Activated effector memory CD4-positive, alpha-beta T cell treated with anti-CD3 and anti-CD28 coated beads, Interleukin-2, amount 50 U/mL, for 16 hours (primary cell): ENCODE results near the gene NUDT6.

Source experiments
- DNase-seq: peaks from one replicate; pipeline ENCODE4 v3.0.0-alpha.2; 2020

The NUDT6 gene

DNA sequence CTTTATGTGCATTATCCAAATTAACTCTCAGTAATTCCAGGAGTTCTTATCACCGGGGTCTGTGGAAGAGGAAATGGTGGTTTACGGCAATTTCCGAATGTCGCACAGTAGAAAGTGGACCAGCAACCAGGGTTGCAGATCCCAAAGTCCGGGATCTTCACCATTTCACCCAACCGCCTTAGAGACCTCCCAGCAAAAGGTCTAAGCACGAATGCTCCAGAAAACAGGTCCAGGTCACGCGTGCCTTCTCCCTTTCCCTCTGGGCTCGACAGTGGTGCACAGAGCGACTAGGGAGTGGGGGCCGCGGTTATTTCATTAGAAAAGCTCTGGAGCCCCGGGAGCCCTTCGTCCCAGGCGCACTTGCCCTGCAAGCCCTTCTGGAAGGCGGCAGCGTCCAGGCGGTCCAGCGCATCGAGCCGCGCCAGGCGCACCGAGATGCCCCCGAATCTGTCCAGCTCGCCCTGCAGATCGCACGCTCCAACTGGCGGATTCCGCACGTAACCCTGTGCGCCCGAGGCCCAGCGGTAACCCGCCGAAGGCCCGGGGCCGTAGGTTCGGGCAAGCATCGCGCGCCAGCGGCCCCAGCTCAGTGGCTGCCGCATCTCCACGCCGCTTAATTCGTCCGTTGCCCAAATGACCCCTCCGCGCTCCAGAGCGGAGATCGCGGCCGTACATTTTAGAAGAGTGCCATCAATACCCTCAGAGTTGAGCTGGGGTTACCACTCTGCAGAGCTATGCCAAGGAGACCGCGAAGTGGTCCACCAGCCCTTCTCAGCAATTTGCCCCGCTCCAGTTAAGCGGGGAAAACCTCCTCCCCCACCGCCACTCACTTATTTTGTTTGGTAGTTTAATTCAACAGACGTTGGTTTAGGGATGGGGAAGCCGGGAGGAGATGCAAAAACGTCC is at the start of gene NUDT6:
NUDT6 (minus strand) TSS at position 627 of the 906 bp plus-strand sequence; CDS start at position 602, 25 bp downstream.
- DNase-seq = peak; percentile 76

DNA sequence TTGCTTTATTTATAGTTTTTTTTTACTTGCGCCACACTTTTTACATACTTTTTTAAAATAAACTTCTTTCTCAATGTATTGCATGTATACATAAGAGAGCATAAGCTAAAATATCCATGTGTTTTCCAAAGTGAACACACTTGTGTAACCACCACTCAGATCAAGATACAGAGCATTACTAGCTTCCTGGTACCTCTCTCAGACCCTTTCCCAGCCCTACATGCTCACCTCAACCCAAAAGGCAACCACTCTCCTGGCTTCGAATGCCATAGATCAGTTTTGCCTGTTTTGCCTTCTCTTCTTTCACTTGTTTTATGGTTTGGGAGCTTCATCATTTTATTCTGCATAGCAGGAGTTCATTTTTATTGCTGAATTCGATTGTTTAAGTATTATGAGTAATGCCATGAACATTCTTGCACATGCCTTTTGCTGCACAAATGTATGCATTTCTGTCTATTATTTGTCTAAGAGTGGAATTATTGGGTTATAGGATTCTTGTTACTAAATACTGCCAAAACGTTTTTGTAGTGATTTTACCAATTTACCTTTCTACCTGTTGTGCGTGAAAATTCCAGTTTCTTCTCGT is 45.9 kb upstream of the NUDT6 start:
- no peak for DNase-seq

DNA sequence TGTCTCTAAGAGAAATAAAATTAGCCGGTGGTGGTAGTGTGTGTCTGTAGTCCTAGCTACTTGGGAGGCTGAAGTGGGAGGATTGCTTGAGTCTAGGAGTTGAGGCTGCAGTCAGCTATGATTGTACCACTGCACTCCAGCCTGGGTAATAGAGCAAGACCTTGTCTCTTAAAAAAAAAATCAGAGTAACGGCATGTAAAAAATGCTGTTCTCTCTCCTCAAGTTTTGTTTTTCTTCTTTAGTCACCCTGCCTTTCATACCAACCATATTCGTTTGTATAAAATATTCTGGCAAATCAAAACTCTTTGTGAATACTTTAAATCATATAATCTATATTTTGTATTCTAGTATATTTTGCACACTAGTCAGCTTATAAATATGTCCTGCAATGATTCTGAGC is 44.8 kb upstream of the NUDT6 start:
- DNase-seq = no peak

DNA sequence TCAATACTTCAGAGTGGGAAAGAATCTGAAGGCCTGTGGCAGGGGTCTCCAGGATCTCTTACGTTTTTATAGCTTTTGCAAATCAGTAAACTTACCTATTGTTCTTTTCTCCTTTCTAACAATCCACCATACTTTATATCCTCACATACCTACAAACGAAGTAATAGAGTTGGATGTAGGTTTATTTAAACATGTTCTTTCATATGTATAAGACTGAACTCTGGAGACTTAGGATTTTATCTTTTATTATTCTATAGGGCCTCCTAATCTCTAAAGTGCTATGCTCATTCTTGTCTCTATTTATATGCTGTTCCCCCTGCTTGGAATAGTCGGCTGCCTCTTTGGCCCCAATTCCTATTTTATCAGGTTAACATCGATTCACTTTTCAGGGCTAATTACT is 43.8 kb upstream of the NUDT6 start:
- DNase-seq = no peak

DNA sequence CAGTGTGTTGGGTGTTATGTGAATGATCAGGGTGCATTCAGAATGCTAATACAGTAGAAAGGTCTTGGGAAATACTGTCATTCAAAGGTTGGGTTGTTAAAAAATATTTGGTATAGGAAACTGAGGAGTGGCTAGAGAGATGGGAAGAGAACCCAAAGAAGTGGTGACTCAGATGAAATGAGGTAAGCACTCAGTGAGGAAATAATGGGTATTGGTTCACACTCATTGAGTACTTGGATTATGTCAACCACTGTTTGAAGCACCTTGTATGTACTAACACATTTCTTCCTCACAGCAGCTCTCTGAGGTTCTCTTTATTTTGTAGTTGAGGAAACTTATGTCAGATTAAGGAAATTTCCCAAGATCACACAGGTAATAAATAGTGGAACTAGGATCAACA is 40.8 kb upstream of the NUDT6 start:
- DNase-seq = no peak

GRCh38 chr4:122960611-122961000 is 38.2 kb upstream of the NUDT6 start:
- DNase-seq = no peak

GRCh38 chr4:122959981-122960610 is 37.7 kb upstream of the NUDT6 start:
- no peak for DNase-seq

DNA sequence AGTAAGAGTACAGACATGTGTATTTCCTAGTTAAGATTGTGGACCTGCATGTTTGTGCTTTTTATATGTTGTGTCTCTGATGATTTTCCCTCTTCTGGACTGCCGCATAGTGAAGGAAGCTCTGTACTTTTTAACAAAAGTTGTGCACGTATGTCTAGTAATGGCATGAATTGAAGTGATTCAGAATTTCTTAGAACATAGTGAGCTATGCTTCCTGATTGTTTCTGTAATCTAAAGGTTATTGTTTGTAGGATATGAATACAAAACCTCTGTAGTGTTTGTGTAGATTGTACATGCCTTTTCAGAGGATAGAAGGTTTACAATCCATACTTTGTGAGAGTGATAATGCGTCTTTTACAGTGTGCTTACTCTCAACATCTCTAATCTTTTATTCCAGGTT is 37.0 kb upstream of the NUDT6 start:
- no peak for DNase-seq

GRCh38 chr4:122958505-122958904 is 36.1 kb upstream of the NUDT6 start:
- no peak for DNase-seq

- no peak for DNase-seq
Observed at GRCh38 chr4:122953924-122954323, 31.5 kb upstream of the NUDT6 start.

GRCh38 chr4:122952028-122952427 is 29.6 kb upstream of the NUDT6 start:
- no peak for DNase-seq

DNA sequence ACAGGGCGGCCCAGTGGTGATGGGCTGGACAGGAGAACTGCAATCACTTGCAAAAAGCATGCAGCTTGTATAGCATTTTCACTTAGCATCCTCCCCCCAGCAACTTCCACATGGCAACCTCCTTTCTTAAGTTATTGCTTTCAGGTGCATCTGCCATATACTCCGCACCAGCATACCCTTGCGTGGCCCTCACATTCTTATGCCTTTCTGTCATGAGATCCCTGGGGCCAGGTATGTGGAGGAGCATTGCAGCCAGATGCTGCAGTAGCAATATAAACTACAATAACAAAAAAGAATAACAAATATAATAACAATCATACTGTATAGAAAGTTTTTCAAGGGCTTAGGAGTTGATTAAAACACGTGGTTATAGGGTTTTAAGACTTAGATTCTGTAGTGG is 26.3 kb upstream of the NUDT6 start:
- DNase-seq = no peak

GRCh38 chr4:122946142-122946541 is 23.7 kb upstream of the NUDT6 start:
- DNase-seq = no peak

GRCh38 chr4:122945136-122945535 is 22.7 kb upstream of the NUDT6 start:
- DNase-seq = peak; percentile 65

DNA sequence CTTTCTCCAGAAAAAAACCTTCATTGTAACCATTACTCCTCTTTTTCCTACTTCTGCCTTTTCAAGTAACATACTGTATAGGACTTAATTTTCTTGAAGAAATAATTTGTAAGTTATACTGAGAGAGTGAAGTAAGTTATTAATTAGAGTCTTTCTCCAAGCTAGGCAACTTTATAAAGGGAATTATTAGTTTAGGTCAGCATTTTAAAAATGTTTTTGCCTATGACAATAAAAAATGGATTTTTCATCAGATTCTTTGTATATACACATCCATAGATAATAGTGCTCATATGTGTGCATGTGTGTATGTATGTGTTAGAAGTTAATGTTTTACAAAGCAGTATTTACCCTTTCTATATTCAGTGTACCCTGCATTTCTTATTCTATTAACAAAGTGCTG is 10.4 kb upstream of the NUDT6 start:
- DNase-seq = no peak

DNA sequence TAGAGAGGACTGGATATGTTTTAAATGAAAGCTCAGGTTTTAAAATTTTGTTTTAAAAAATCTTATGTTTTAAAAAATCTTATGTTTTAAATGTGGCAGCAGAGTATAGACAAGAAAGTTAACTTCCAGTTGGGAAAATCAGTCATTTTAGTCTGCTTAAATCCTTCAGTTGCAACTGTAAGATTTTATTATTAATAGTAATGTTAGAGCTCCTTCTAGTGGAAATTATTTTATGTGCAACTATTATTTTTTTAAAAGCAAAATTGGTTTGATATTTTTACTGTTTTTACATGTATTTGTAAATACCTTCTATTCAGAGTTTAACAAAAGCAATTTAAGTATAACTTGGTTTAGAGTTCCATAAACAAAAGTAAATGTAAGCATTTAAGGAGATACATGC is 8.5 kb upstream of the NUDT6 start:
- no peak for DNase-seq

GRCh38 chr4:122928930-122929329 is 6.5 kb upstream of the NUDT6 start:
- DNase-seq = no peak

- DNase-seq = peak; percentile 95
Observed at GRCh38 chr4:122922877-122923511, 597 bp upstream of the NUDT6 start.

- no peak for DNase-seq
Observed at GRCh38 chr4:122921300-122921699, 1.1 kb downstream of the NUDT6 start.

DNA sequence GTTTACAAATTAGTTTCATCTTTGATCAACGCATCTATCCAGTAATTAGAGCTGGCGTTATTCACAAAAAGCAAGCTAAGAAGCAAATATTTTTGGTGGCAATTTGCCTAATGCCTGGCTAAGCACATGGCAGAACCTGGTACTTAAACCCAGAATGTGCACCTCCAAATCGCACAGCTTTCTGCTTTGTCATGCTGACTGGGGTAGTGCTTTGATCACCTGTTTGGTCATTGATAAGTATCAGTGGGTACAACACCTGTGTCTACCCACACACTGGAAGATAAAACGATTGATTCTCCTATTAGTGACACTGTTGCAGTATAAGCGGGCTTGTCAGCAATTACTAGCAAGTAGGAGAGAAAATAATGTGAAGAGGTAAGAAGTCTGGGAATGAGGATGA is 1.9 kb downstream of the NUDT6 start:
- DNase-seq = no peak

DNA sequence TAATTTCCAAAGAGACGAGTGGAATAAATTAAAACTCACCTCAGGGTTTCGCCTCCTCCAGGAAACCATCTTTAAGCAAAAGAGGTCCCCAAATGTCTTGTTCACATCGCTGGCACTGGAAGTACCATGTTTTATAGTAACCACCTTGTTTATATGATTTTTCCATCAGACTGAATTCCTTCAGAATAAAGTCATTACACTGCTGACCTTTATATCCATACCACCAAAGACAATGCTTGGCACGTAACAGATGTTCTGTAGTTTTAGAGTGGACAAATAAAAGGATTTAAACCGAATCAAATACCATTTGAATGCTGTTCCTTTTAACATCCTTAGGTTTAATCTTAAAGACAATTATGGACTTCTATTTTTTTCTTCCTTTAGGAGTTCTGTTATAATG is 4.7 kb downstream of the NUDT6 start:
- DNase-seq = no peak

- DNase-seq = no peak
Observed at GRCh38 chr4:122914938-122915337, 7.5 kb downstream of the NUDT6 start.

- no peak for DNase-seq
Observed at GRCh38 chr4:122914292-122914904, 8.0 kb downstream of the NUDT6 start.
